ENCODE results near the gene ALPK1.

Gene ALPK1

GRCh38 chr4:112287258-112287989 is 9.7 kb upstream of the ALPK1 start:
- no peak for DNase-seq
- no peak overlapping the region for H3K27ac ChIP-seq
- H3K27me3 ChIP-seq: no peaks in the 10 kb centered on the region
- H3K9me3 ChIP-seq: no peaks in the 10 kb centered on the region
- intact Hi-C loops (cut with DNase I; ENCODE audit: low total_unique reads): no loop called here
- H3K4me1 ChIP-seq: peaks cover 0 to 20% (median 8%) of the 10 kb centered on the region in 4 donors
- no peaks in the 10 kb centered on the region for H3K36me3 ChIP-seq
- TF ChIP-seq CTCF (IDR thresholded peaks at IDR 0.05): no peak
- no peak overlapping the region for H3K4me3 ChIP-seq

- H3K4me3 ChIP-seq: no peak overlapping the region
- no peak for DNase-seq
- TF ChIP-seq CTCF (IDR thresholded peaks at IDR 0.05): no peak
- intact Hi-C loops (cut with DNase I; ENCODE audit: low total_unique reads): no loop called here
- H3K9me3 ChIP-seq: no peaks in the 10 kb centered on the region
- no peaks in the 10 kb centered on the region for H3K36me3 ChIP-seq
- H3K27me3 ChIP-seq: no peaks in the 10 kb centered on the region
- H3K27ac ChIP-seq: no peak overlapping the region
- peaks cover 0 to 16% (median 5%) of the 10 kb centered on the region in 4 donors for H3K4me1 ChIP-seq
Measured at GRCh38 chr4:112288455-112288854, 8.7 kb upstream of the ALPK1 start.

GRCh38 chr4:112289407-112290253 is 7.5 kb upstream of the ALPK1 start:
- H3K27me3 ChIP-seq: no peaks in the 10 kb centered on the region
- H3K36me3 ChIP-seq: no peaks in the 10 kb centered on the region
- no peak overlapping the region for H3K4me3 ChIP-seq
- intact Hi-C loops (cut with DNase I; ENCODE audit: low total_unique reads): no loop called here
- no peak for TF ChIP-seq CTCF (IDR thresholded peaks at IDR 0.05)
- H3K27ac ChIP-seq: no peak overlapping the region
- H3K4me1 ChIP-seq: peaks cover 0 to 5% (median 0%) of the 10 kb centered on the region in 4 donors
- no peaks in the 10 kb centered on the region for H3K9me3 ChIP-seq
- no peak for DNase-seq

- Histone ChIP-seq H3K36me3 (no peaks in the 10 kb centered on the region), H3K4me1 (peaks cover 0 to 5% (median 0%) of the 10 kb centered on the region in 4 donors), H3K27me3 (no peaks in the 10 kb centered on the region), H3K9me3 (no peaks in the 10 kb centered on the region), H3K4me3 (no peak overlapping the region), H3K27ac (no peak overlapping the region)
- no peak for TF ChIP-seq CTCF (IDR thresholded peaks at IDR 0.05)
- DNase-seq: no peak
- intact Hi-C loops (cut with DNase I; ENCODE audit: low total_unique reads): no loop called here
Measured at GRCh38 chr4:112290341-112290740, 6.8 kb upstream of the ALPK1 start.

- H3K27me3 ChIP-seq: no peaks in the 10 kb centered on the region
- no peak overlapping the region for H3K27ac ChIP-seq
- no peaks in the 10 kb centered on the region for H3K9me3 ChIP-seq
- intact Hi-C loops (cut with DNase I; ENCODE audit: low total_unique reads): no loop called here
- H3K4me1 ChIP-seq: peaks cover 0 to 24% (median 11%) of the 10 kb centered on the region in 4 donors
- no peak overlapping the region for H3K4me3 ChIP-seq
- no peak for DNase-seq
- H3K36me3 ChIP-seq: peaks cover 0 to 20% (median 7%) of the 10 kb centered on the region in 3 donors
- no peak for TF ChIP-seq CTCF (IDR thresholded peaks at IDR 0.05)
Measured at GRCh38 chr4:112299721-112300120, 2.6 kb downstream of the ALPK1 start.

Measured in tibial artery (tissue), 4 donors.